Measurements from ENCODE around the gene ITPK1.

GRCh38 chr14:93033983-93034670, 81.6 kb downstream of the ITPK1 start:
- no peak for TF ChIP-seq TAF1 (IDR thresholded peaks at IDR 0.05; ENCODE audit: borderline replicate concordance, insufficient read depth, low read length)
- TF ChIP-seq REST (IDR thresholded peaks at IDR 0.05; ENCODE audit: insufficient read depth in 1 of 2, low read depth in 2 of 2, low read length in 2 of 2): no peak
- no peak for TF ChIP-seq POLR2AphosphoS5 (IDR thresholded peaks at IDR 0.05; ENCODE audit: low read depth, low read length)
- no peak for TF ChIP-seq SIN3A (IDR thresholded peaks at IDR 0.05; ENCODE audit: borderline replicate concordance, insufficient read depth, low read length)

Measured in PFSK-1 (cell line).